Activated CD8-positive, alpha-beta T cell treated with anti-CD3 and anti-CD28 coated beads for 36 hours (primary cell): ENCODE results near the gene GARIN3. TPM values are rescaled to one million over a fixed set of nuclear protein-coding genes. Genes with fewer than 3 reads are reported as not detected.

Experiments
- ATAC-seq: fragments of 200-7000 bp; cut with Tn5 transposase; one replicate; pipeline ENCODE4 v1.10.0; 2021; ENCODE audit warnings: mild to moderate bottlenecking, moderate library complexity
- CTCF ChIA-PET: fragments of 350-600 bp; sonication (Branson Sonifier 250); formaldehyde crosslinking; loops from one replicate; lab custom pipeline; 2021; ENCODE audit warnings: antibody characterized with exemption; lab: Charles Lee
- POLR2A ChIA-PET: fragments of 350-600 bp; sonication (Branson Sonifier 250); formaldehyde crosslinking; loops from one replicate; lab custom pipeline; 2021; ENCODE audit warnings: antibody characterized with exemption; lab: Charles Lee
- DNase-seq: peaks from one replicate; pipeline ENCODE4 v3.0.0-alpha.2; 2020
- H3K27ac Mint-ChIP-seq: one replicate; pipeline ENCODE4 v1.8.0; 2021; ENCODE audit warnings: mild to moderate bottlenecking, mixed read lengths
- H3K27me3 Mint-ChIP-seq: one replicate; pipeline ENCODE4 v1.8.0; 2021; ENCODE audit warnings: mixed read lengths
- H3K36me3 Mint-ChIP-seq: one replicate; pipeline ENCODE4 v1.8.0; 2021; ENCODE audit warnings: low read depth, mixed read lengths
- H3K4me1 Mint-ChIP-seq: one replicate; pipeline ENCODE4 v1.8.0; 2021; ENCODE audit warnings: low read depth, mixed read lengths
- H3K4me3 Mint-ChIP-seq: one replicate; pipeline ENCODE4 v1.8.0; 2021; ENCODE audit warnings: mild to moderate bottlenecking, moderate library complexity, mixed read lengths
- H3K9me3 Mint-ChIP-seq: one replicate; pipeline ENCODE4 v1.8.0; 2021; ENCODE audit warnings: mixed read lengths
- CTCF ChIP-seq: fragments of 200-600 bp; IDR thresholded peaks from one replicate; pipeline ENCODE4 v1.8.0; 2022; ENCODE audit warnings: antibody characterized with exemption, mild to moderate bottlenecking
- intact Hi-C: fragments of 100-400 bp; cut with micrococcal nuclease; formaldehyde crosslinking; loops from one replicate; pipeline ENCODE4 v1.10.0; 2022
- total RNA-seq, 2 experiments: library from RNA; stranded (reverse); gene quantifications; one replicate each; pipeline ENCODE4 v1.2.3, GENCODE V29; 2021

Gene GARIN3
- total RNA-seq, 2 experiments from 2014 or later, result 0.77 to 1.1 TPM

DNA sequence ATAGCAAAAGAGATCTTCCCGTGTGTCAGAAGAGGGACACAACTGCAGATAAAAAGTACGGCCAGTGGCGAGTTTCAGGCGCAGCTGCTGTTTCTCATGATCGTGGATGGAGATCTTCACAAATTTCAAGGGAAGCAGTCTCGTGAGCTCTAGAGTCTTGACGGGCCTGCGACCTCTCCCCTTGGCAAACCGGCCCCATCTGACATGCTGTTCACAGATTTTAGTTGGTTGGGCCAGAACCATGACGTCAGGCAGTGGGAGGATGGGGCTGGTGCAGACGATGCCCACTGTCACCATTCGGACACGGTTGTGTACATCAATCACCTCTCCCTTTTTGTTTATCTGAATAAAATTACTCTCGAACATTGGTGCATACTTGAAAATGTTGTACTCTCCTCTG lies 396 bp downstream of the GARIN3 start:
- TF ChIP-seq CTCF, result no peak
- ATAC-seq (no peak), DNase-seq (no peak)
- H3K4me1 Mint-ChIP-seq, result peaks cover 65% of the 10 kb centered on the region
- no peaks in the 10 kb centered on the region for H3K27me3 Mint-ChIP-seq
- H3K36me3 Mint-ChIP-seq, result peaks cover 16% of the 10 kb centered on the region
- CTCF ChIA-PET, result interaction anchor here (1.1 to 2.3 kb wide), 2 partner anchors 8 to 16 kb away, joined by 3 to 6 read pairs; no protein-coding TSS in a partner anchor
- H3K9me3 Mint-ChIP-seq, result peaks cover 10% of the 10 kb centered on the region
- H3K27ac Mint-ChIP-seq, result peak overlapping the region; percentile 88
- intact Hi-C loops, result no loop called here
- POLR2A ChIA-PET, result interaction anchor here (1.2 to 50.1 kb wide), 3 partner anchors 13 to 65 kb away, joined by 4 to 1980 read pairs (median 280); partner anchors contain the start of gene ITK
- no peak overlapping the region for H3K4me3 Mint-ChIP-seq

- Mint-ChIP-seq H3K36me3 (peaks cover 12% of the 10 kb centered on the region), H3K27ac (no peak overlapping the region), H3K27me3 (no peaks in the 10 kb centered on the region), H3K4me3 (no peak overlapping the region), H3K9me3 (peaks cover 7% of the 10 kb centered on the region), H3K4me1 (peaks cover 63% of the 10 kb centered on the region)
- DNase-seq (no peak), ATAC-seq (no peak)
- ChIA-PET POLR2A (interaction anchor here (1.2 to 50.1 kb wide), 3 partner anchors 12 to 66 kb away, joined by 4 to 1980 read pairs (median 280); partner anchors contain the start of gene ITK), CTCF (interaction anchor here (1.1 kb wide), 1 partner anchor 16 kb away, joined by 3 read pairs; no protein-coding TSS in a partner anchor)
- intact Hi-C loops, result no loop called here
- TF ChIP-seq CTCF, result no peak
Observed at GRCh38 chr5:157165261-157165660, 803 bp downstream of the GARIN3 start.

DNA sequence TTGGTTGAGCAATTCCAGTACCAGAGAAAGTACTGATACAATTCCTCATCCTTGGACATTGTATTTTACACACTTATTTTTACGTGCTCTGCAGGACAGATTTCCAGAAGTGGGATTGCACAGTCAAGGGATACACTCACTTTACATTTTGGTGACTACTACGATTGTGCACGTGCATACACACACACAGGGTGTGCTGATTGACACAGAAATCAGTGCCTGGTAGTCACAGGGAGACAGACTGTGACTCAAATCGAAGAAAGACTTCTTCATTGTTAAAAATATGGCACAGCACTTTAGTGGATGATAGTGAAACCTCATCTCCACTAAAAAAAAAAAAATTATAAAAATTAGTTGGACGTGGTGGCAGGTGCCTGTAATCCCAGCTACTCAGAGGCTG lies 1.5 kb downstream of the GARIN3 start:
- H3K4me1 Mint-ChIP-seq, result peaks cover 65% of the 10 kb centered on the region
- TF ChIP-seq CTCF, result no peak
- POLR2A ChIA-PET, result interaction anchor here (1.2 to 50.1 kb wide), 3 partner anchors 12 to 67 kb away, joined by 4 to 1980 read pairs (median 280); partner anchors contain the start of gene ITK
- H3K36me3 Mint-ChIP-seq, result peaks cover 6% of the 10 kb centered on the region
- H3K27ac Mint-ChIP-seq, result peak overlapping the region; percentile 21
- CTCF ChIA-PET, result no interaction called here
- H3K9me3 Mint-ChIP-seq, result peaks cover under 1% of the 10 kb centered on the region
- no peak overlapping the region for H3K4me3 Mint-ChIP-seq
- intact Hi-C loops, result no loop called here
- no peak for DNase-seq
- ATAC-seq, result no peak
- H3K27me3 Mint-ChIP-seq, result no peaks in the 10 kb centered on the region

- no peaks in the 10 kb centered on the region for H3K27me3 Mint-ChIP-seq
- no peak overlapping the region for H3K4me3 Mint-ChIP-seq
- H3K27ac Mint-ChIP-seq, result no peak overlapping the region
- no peaks in the 10 kb centered on the region for H3K9me3 Mint-ChIP-seq
- no peak for TF ChIP-seq CTCF
- DNase-seq (no peak), ATAC-seq (no peak)
- H3K4me1 Mint-ChIP-seq, result peaks cover 66% of the 10 kb centered on the region
- intact Hi-C loops, result no loop called here
- CTCF ChIA-PET, result interaction anchor here (0.9 to 2.7 kb wide), 3 partner anchors 9 to 27 kb away, joined by 3 to 16 read pairs (median 4); no protein-coding TSS in a partner anchor
- peaks cover 2% of the 10 kb centered on the region for H3K36me3 Mint-ChIP-seq
- POLR2A ChIA-PET, result interaction anchor here (1.1 to 50.1 kb wide), 3 partner anchors 9 to 39 kb away, joined by 3 to 1980 read pairs (median 3); partner anchors contain the start of genes ITK and MED7
Observed at GRCh38 chr5:157162919-157163510, 3.0 kb downstream of the GARIN3 start.

DNA sequence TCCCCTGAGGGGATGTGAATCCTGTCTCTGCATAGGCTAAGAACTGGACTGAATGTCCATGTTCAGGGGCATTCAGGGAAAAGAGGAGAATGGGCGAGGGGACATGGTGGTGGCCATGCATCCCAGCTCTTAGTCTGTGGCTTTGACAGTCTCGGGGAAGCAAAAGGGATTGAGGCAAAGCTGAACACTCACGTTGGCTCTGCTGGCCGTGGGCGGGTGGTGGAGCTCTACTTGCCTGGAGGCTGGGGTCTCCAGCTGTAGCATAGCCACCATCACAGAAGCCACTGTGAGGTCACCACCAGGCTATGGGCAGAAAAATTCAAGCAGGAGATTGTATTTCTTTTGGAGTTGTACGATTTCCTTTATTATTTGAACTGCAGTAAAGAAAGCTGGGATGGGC lies 4.1 kb downstream of the GARIN3 start:
- Mint-ChIP-seq H3K4me1 (peaks cover 64% of the 10 kb centered on the region), H3K9me3 (no peaks in the 10 kb centered on the region), H3K27me3 (no peaks in the 10 kb centered on the region), H3K27ac (no peak overlapping the region), H3K4me3 (no peak overlapping the region), H3K36me3 (peaks cover 2% of the 10 kb centered on the region)
- intact Hi-C loops, result no loop called here
- ChIA-PET CTCF (interaction anchor here (0.9 to 2.7 kb wide), 4 partner anchors 10 to 28 kb away, joined by 3 to 16 read pairs (median 4); no protein-coding TSS in a partner anchor), POLR2A (interaction anchor here (0.7 to 50.1 kb wide), 4 partner anchors 10 to 40 kb away, joined by 3 to 1980 read pairs (median 3); partner anchors contain the start of genes ITK and MED7)
- ATAC-seq (no peak), DNase-seq (no peak)
- no peak for TF ChIP-seq CTCF
